Measurements from ENCODE around the gene MYL12A.

Gene MYL12A

DNA sequence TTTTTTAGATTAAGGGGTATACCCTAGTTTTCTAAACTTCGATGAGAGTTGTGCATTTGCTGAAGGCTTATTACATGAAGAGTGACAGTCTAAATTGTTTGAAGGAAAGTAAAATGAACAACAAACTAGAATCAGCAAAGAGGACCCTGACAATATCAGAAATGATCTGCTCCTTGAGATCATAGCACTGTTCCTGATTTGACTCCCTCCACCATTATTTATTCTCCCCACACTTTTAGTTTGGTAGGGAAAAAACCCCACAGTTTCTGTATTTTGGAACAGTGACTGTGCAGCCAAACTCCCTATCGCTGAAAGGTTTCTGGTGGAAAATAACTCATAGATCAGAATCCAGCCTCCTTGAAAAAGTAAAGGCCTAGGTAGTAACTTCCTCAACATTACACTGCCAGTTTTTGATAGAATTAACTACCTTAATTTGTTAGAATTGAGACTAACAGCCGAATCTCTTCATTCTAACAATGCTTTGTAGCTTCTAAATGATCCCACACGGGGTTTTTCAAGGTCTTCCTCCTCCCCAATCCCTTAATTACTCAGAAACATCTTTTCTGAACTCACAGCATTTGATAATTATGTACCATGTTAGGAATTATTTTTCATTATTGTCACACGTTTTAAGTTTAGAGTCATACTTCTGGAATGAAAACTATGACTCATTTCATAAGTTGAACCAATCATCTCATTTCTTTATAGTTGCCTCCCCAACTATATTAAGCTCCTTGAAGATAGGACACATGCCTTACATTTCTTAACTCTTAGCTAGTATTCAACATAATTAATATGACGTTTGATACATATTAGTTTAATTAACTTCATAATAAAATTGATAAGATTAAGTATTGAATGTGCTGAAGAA, 2.9 kb downstream of the MYL12A start:
- DNase-seq: no peak
- intact Hi-C loops (cut with DNase I): no loop called here

DNA sequence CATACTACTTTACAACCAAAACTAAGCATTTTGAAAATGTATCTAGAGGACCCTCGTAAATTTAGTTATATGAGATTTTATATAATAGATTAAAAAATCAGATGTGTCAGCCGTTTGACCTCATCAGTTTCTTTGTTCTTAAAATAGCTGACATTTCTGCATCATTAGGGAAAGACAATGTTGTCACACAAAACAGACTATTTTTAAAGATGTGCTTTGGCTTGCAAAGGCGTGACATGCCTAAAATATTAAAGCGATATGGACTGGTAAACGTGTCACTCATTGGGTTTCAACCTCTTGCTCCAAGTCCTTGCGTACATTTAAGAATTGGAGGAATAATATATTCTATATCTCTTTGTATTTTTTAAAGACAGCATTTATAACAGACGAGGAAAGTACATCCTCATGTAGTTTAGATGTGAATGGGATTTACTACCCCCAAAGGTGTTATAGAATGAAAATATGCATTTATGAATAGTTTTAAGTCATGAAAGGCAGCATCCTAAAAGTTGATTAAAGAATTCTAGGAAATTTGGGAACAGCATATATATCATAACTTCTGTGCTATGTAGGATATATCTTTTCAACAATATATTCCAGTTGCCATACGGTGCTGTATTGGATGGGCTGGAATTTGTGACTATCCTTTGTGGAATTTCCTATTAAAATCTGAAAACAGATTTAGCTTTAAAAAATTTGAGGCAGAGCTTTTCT, 3.8 kb downstream of the MYL12A start:
- intact Hi-C loops (cut with DNase I): no loop called here
- DNase-seq: no peak

DNA sequence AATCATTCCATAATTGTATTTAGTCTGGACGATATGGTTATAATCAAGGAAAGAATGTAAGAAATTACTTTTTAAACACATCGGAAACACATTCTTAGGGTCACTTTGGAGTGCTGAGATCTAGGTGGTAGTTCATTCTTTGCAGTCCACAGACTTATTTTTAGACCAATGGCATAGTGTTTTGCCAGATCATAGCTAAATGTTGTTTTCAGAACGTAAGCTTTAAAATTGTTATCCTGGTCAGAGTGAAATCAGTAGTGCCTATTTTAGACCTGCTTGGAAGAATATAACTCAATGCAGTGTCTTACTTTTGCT, 4.3 kb downstream of the MYL12A start:
- DNase-seq: no peak
- intact Hi-C loops (cut with DNase I): no loop called here

DNA sequence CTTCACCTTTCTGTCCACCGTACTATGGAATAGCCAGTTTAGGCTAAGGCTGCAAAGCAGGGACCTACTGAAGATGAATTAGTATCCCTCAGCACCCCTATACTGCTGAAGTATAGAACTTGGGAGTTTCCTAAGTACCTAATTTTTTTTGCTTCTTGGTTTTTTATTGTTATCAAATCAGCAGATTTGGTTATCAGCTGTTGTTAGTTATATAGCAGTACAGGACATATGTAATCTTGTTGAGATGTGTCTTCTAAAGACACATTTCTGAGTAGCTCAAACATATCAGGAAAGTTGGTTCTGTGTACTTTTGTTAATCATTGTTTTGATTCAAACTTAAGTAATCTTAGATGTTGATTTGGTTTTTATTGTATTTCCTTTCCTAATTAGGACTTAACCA, 5.2 kb downstream of the MYL12A start:
- DNase-seq: no peak
- intact Hi-C loops (cut with DNase I): no loop called here

DNA sequence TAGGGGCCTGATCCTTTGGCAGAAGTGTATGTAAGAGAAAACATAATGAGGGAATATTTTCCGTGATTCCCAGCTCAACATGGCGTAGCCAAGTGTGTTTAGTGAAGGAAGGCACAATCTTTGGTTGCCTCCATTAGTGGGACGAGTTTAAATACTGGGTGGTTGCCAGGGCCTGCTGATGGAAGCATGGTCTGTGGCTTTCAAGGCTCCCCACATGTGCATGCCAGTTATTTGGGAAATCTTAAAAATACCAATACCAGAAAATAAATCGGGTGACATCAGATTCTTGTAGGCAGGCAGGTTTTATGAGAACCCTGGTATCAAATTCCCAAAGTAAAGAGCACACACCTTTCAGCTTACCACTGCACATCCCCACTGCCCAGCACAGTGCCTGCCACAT, 7.1 kb downstream of the MYL12A start:
- intact Hi-C loops (cut with DNase I): no loop called here
- no peak for DNase-seq

DNA sequence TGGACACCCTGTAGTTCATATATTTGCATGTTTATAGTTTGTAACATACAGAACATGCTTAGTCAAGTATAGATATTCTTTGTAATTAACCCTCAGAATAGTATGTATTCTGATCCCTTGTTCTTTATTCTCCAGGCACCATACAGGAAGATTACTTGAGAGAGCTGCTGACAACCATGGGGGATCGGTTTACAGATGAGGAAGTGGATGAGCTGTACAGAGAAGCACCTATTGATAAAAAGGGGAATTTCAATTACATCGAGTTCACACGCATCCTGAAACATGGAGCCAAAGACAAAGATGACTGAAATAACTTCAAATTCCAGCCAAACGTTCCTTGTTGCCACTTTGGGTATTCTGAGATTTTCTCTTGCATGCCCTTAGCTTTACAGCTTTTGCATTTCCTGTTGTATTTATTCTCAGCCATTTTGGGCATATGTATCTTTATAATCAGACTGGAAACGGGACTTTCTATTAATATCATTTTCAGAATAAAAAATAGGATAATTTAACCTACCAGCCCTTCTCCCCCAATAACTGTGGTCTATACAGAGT, 8.1 kb downstream of the MYL12A start:
- intact Hi-C loops (cut with DNase I): no loop called here
- no peak for DNase-seq

DNA sequence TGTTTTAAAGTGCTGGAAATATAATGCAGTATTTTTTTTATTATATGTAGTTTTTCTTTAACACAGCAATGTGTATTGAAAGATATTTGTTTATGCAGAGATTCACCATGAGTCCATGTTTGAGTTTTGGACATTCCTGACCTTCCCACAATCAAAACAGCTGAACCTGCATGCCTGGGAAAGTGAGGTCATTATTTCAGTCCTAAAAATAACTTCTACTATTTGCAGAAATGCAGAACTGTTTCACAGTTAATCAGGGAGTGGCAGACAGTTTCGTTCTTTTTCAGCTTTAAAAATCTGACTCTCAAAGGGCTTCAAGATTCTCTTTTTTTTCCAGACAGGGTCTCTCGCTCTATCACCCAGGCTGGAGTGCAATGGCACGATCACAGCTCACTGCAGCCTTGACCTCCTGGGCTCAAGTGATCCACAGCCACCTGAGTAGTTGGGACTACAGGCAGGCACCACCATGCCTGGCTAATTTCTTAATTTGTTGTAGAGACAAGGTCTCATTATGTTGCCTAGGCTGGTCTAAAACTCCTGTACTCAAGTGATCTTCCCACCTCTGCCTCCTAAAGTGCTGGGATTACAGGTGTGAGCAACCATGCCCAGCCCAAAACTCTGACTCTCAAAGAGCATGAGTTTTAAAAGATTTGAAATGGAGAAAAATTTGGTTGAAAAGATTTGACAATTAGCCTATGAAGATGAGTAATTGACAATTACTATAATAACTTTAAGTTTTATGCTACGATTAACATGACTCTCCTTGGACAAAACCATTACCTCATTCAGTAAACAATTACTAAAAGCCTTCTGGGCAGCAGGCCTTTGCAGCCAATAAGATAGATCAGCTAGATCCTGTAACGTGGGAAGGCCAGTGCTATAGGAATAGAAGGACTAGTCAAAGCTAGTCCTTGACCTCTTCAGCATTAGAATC, 9.4 kb downstream of the MYL12A start:
- no peak for DNase-seq
- intact Hi-C loops (cut with DNase I): no loop called here

DNA sequence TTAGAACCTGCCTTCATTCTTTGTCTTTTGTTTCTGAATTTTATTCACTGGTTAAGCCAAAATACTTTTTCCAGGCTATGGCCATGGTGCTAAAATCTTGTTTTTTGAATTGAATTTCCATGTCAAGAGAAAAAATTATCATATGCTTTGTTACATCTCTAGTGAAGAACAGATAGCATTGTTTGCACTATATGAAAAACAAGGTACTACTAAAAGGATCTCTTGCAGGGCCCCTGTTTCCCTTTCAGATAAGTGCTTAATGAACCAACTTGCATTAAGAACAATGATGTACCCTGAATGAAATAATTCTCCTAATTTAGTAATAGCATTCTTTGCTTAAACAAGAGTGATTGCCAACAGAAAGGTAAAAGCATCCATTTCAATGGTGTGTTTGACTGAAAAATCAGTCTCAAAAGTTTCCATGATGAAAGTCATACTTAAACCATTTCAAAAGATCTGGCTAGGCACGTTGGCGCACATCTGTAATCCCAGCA, 10.1 kb downstream of the MYL12A start:
- DNase-seq: no peak
- intact Hi-C loops (cut with DNase I): no loop called here

DNA sequence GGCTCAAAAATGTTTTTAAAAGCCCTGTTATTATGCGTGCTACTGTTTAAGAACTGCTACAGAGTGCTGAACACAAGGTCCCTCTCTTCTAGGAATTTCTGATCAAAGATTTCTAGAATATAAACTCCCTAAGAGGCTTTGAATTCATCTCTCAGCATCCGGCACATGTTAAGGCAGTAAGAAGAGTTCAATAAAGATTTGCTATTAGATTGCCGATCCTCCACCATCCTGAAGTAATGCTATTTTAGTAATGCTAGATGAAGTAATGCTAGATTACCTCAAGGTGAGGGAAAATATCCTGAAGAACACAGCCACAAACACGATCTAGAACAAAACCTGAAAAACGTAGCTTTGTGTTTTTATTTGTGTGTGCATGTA, 13.4 kb downstream of the MYL12A start:
- intact Hi-C loops (cut with DNase I): no loop called here
- DNase-seq: no peak

DNA sequence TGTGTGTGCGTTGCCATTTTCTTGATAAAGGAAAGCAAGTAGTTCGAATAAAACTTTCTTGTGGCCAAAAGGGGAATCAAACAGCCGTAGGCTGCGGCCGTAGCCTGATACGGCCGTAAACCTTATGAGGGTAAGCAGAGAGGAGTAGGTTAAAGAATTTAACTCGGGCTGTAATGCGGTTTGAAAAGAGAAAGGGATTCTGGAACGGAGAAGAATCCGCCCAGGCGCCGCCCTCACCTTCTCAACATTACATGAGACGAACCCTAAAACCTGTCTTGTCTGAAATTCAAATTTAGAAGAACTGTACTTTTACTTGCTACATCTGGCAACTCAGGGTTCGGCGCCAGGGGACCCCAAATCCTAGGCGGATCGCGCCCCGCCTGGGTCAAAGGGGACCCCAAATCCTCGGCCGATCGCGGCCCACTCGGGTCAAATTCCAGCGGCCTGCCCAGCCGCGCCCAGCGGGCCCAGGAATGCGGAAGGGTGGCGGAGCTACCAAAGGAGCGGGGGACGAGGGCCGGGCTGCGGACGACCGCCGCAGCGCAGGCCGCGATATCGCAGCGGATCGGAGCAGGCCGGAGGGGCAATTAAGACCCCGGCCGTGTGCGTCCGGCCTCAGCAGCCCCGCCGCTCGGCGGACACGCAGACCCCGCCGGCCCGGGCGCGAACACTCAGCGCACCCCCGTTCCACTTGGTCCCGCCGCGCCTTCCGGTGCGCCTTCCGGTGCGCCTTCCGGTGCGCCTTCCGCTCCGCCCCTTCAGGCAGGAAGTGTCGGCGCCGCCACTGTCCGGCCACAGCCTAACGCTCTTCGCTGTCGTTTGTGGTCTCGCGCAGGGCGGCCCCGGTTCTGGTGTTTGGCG, 14.0 kb downstream of the MYL12A start, which contains the start of gene MYL12B:
Gene MYL12B, plus strand, starts transcription at position 761 of the 861 bp plus-strand sequence. CDS start 10,766 bp downstream, outside the sequence.
- peak; percentile 57 to 92 (median 84) for DNase-seq
- intact Hi-C loops (cut with DNase I): no loop called here

DNA sequence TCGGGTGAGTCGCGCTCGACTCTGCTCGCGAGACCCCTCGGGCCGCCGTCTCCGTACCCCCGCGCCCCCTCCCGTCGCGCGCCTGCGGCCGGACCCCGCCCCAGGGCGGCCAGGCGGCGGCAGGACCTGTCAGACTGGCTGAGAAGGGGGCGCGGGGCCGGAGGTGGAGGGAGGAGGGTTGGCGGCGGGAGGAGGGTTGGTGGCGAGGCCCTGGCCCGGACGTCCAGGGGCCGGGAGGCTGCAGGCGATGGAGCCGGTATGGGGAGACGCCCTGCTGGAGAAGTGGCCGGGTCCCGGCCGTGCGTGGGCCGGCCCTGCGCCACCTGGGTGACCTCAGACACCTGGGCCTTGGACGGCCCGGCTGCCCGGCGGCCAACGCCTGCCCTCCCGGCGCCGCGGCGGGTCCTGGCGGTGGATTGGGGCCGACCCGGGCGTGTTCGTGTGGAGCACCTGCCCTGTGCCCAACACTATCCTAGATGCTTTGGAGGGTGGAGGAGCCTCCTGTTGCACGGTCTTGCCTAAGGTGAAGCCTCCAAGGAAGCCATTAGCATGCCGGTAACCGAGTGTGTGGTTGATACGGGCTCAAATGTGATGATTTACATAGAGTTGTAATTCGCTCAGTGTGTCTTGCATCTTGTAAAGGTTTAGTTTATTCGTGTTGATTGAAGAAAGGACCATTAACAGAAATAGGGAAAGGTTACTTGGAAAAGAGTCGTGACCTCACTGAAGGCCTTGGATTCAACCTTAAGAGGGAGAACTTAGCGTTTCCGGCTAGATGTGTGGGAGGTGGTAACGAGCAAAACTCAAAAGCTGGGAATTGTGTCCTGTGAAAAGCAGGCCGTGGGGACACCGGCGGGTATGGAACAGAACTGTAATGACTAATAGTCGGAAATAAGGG, 14.9 kb downstream of the MYL12A start:
- intact Hi-C loops (cut with DNase I): no loop called here
- peak in 9 of 42 donors; percentile 8 to 34 (median 18) for DNase-seq

DNA sequence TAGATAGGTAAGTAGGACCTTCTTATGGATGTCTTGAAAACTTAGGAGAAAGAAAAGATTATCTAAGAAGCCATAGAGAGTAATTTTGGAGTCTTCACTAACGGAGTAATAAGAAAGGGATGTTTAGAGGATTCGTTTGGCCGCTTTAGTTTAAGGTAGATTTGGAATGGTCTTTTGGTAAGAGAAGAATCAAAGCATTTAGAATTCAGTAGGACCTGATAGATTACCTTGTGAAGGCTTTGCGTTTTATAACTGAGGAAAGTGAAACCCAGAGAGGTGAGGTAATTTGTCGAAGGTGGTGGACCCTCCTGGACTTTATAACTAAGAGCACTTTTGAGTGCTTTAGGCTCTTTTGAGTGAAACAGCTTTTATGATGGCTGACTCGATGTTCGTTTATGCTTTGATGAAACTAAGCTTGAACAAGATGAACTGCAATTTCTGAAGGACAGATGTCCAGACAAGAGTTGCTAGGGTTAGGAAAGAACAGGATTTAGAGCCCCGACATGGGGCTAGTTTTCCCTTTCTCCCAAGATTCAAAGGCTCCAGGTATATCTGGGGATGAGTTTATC, 15.6 kb downstream of the MYL12A start:
- intact Hi-C loops (cut with DNase I): no loop called here

DNA sequence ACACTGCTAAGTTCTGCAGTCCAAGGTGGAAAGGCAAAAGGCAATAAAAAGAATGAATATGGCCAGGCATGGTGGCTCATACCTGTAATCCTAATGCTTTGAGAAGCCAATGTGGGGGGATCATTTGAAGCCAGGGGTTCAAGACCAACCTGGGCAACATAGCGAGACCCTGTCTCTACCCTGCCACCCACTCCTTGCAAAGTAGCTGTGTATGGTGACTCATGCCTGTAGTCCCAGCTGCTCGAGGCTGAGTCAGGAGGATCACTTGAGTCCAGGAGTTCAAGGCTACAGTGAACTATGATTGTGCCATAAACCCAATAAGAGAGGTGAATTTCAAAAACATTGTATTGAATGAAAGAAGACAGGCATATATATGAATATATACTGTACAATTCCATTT, 16.8 kb downstream of the MYL12A start:
- DNase-seq: no peak
- intact Hi-C loops (cut with DNase I): no loop called here

More for the DNA sequence above, 15.6 kb downstream of the MYL12A start:
- no peak for DNase-seq

DNA sequence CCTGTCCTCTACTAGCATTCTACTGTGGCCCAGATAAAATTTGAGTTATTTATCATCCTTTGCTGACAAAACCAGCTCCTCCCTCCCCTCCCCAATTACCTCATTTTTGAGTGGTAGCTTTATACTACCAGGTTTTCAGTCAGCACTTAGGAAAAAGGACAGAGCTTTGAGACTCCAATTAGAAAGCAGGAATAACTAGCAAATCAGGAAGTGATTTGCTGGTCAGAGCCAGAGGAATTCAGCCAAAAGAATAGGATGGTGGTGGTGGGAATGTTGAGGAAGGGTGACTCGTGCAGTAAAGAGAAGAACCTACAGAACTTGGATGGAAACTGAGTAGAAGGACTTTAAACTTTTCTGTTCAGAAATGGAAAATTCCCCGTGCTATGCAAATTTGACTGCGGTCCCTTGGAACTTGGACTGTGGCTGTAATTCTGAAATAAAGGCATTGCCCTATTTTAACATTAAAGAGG, 18.0 kb downstream of the MYL12A start:
- intact Hi-C loops (cut with DNase I): no loop called here
- no peak for DNase-seq

DNA sequence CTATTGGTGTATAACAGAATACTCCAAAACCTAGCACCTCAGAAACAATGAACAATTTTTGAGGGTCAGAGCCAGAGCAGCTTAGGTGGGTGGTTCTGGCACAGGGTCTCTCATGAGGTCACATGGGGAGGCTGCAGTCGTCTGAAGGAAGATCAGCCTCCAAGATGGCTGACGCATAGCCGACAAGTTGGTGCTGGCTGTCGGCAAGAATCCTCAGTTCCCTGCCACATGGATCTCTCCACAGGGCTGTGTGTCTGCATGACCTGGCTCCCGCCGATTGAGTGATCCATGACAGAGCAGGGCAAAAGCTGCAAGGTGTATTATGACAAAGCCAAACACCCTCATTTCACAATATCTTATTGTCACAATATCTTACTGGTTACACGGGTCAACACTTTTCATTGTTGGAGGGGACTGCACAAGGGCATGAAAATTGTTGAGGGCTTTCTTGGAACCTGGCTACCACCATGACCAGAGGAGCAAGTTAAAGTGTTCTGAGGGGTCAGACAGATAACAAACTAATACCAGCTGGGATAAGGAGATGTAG, 18.5 kb downstream of the MYL12A start:
- intact Hi-C loops (cut with DNase I): no loop called here
- DNase-seq: no peak

DNA sequence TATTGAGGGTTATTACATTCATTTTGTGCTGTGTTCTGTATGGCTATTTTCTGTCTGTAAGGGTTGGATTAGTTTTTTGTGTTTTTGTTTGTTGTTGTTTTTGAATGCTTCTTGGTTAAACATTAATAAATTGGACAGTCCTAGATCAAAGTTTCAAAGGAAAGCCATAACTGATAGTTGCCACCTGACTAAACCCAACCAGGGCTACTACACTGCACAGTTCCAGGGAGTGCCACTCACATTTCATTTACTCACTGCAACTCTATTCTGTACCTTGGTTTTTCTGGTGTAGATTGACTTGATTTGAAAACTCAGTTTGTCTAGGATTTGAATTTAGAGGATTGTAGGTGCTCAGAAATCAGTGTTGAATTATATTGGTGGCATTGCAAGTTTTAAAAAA, 20.7 kb downstream of the MYL12A start:
- no peak for DNase-seq
- intact Hi-C loops (cut with DNase I): no loop called here
